MM.1S (cell line): Measurements from ENCODE around the gene DLAT.
"Not testable (repeated sequence)": the region's sequence is repeated elsewhere in the genome, so short reads cannot be mapped to it uniquely, and the experiment has no call there.

Source experiments
- EZH2 ChIP-seq: fragments of 300-600 bp; sonication (generic); optimal IDR thresholded peaks from 2 replicates; pipeline ENCODE3; 2017; ENCODE audit warnings: low read depth, mild to moderate bottlenecking, antibody characterized with exemption, low read length, mixed read lengths
- TF ChIP-seq, protein P1 (sequence below): fragments of 300-600 bp; sonication (generic); IDR thresholded peaks from 2 replicates; pipeline ENCODE4 v1.5.1; 2016; ENCODE audit warnings: antibody characterized with exemption, low read length, mixed read lengths

DNA sequence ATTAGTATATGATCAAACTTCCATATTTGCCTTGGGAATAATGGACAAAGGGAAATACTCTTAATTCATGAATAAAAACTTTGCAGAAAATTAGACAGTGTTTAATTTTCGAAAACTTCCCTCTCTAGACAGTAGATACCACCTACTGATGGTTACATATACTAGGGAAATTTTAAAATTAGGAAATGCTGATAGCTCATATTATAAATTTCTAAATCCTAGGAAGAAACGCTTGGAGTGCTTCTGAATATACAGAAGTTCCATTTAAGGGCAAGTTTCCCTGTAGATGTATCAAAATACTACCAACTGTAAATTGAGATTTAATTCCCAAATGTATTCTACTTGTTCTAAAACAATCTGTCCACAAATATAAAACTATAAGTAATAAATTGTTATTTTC is 70.1 kb downstream of the DLAT start:
- TF ChIP-seq, protein P1, sequence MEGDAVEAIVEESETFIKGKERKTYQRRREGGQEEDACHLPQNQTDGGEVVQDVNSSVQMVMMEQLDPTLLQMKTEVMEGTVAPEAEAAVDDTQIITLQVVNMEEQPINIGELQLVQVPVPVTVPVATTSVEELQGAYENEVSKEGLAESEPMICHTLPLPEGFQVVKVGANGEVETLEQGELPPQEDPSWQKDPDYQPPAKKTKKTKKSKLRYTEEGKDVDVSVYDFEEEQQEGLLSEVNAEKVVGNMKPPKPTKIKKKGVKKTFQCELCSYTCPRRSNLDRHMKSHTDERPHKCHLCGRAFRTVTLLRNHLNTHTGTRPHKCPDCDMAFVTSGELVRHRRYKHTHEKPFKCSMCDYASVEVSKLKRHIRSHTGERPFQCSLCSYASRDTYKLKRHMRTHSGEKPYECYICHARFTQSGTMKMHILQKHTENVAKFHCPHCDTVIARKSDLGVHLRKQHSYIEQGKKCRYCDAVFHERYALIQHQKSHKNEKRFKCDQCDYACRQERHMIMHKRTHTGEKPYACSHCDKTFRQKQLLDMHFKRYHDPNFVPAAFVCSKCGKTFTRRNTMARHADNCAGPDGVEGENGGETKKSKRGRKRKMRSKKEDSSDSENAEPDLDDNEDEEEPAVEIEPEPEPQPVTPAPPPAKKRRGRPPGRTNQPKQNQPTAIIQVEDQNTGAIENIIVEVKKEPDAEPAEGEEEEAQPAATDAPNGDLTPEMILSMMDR: not testable (repeated sequence)
- not testable (repeated sequence) for TF ChIP-seq EZH2
